HG03103 (cell line): ENCODE results near the gene ZP1.
"Not testable (repeated sequence)": the region's sequence is repeated elsewhere in the genome, so short reads cannot be mapped to it uniquely, and the experiment has no call there.

ENCODE experiments used
- ATAC-seq: cut with Tn5 transposase; IDR thresholded peaks from one replicate; pipeline ENCODE4 v1.9.1; 2021; ENCODE audit warnings: low read depth; ENCODE audit not compliant: unreplicated experiment

ZP1 gene

GRCh38 chr11:60866911-60867870 lies at the start of gene ZP1:
ZP1 (plus strand) TSS chr11:60867542; CDS start chr11:60867562, 20 bp downstream.
- no peak for ATAC-seq

- no peak for ATAC-seq
Observed at GRCh38 chr11:60818057-60818456, 49.3 kb upstream of the ZP1 start.

- ATAC-seq = no peak
Observed at GRCh38 chr11:60821827-60822599, 45.3 kb upstream of the ZP1 start.

GRCh38 chr11:60823745-60824306 lies 43.5 kb upstream of the ZP1 start:
- ATAC-seq = not testable (repeated sequence)

- no peak for ATAC-seq
Observed at GRCh38 chr11:60825118-60825517, 42.2 kb upstream of the ZP1 start.

- ATAC-seq = no peak
Observed at GRCh38 chr11:60825790-60826189, 41.6 kb upstream of the ZP1 start.

GRCh38 chr11:60830478-60831142 lies 36.7 kb upstream of the ZP1 start:
- no peak for ATAC-seq

- ATAC-seq = no peak
Observed at GRCh38 chr11:60831143-60831500, 36.2 kb upstream of the ZP1 start.

- ATAC-seq = no peak
Observed at GRCh38 chr11:60831501-60832079, 35.8 kb upstream of the ZP1 start.

GRCh38 chr11:60834742-60835533 lies 32.4 kb upstream of the ZP1 start:
- ATAC-seq = no peak

GRCh38 chr11:60835534-60835846 lies 31.9 kb upstream of the ZP1 start:
- no peak for ATAC-seq

- ATAC-seq = no peak
Observed at GRCh38 chr11:60836866-60837515, 30.4 kb upstream of the ZP1 start.

GRCh38 chr11:60838132-60838531 lies 29.2 kb upstream of the ZP1 start:
- ATAC-seq = no peak

- ATAC-seq = no peak
Observed at GRCh38 chr11:60840470-60841430, 26.6 kb upstream of the ZP1 start.

- ATAC-seq = peak; percentile 75
Observed at GRCh38 chr11:60841797-60842667, 25.3 kb upstream of the ZP1 start, which contains the start of gene CCDC86. CCDC86 (plus strand) TSS chr11:60842113; CDS start chr11:60842125, 12 bp downstream.

GRCh38 chr11:60842668-60843600 lies 24.4 kb upstream of the ZP1 start:
- no peak for ATAC-seq
